CMK (cell line): ENCODE measurements around the gene FOCAD.

Source experiments
- DNase-seq: peaks from one replicate; pipeline ENCODE4 v3.0.0-alpha.2; 2010; ENCODE audit warnings: low read depth

Gene FOCAD

DNA sequence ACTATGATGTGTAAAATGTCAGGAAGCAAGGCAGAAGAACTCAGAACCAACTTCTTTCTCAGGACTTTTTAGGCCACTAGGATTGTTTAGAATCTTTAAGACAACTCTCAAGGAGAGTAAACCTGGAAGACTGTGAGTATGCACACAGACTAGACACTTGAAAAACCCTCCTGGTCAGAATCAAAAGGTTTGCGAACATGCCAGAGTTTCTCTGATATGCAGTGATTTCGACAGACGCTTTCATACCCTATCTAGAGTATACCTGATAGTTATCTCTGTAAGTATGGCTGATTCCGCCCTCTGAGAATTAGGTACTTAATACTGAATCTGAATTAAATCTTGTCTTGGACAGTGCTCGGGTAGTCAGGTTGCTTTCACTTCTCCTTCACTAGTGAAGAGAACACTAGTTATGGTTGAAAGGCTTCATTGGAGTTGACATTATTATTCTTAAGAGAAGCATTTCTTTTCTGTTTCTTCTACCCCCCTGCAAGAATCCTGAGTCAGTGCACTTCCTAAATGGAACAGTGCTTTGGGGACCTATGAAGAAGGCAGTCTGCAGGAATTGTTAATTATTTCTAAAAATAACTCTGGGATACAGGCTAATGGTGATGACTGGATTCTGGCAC, 189.3 kb downstream of the FOCAD start:
- DNase-seq = no peak

DNA sequence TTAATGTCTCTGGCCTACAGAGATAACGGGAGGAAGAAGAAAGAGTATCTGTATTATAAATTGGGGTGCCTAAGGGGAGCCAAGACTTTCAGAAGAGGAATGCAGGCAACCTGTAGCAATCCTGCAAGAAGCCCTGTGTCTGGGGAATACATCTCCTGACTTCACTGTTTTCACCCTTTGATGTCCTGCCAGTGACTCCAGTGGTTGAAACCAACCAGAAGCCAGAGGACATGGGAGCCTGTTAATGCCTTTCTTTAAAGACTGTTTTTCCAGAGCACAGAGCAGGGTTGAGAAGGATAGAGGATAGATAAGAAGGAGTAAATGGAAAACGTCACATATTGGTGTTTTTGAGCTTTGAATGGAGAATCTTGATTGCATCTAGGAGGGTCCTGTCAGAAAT, 196.2 kb downstream of the FOCAD start:
- no peak for DNase-seq

DNA sequence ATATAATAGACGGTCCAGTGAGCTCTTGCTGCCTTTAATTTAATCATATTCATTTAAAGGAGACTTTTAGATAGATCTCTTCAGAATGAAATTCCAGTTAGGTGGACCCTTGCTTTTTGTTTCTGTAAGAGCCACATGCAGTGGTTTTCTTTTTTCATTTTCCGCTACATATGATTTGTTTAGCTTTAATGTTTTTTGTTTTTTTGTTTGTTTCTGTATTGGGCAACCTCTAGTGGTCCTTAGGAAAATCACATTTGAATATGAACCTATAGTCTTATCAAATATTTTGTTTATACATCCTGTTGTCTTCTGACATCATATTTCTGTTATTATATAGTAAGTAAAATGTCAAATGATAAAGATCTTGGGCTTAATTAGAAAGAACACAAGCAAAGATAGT, 196.6 kb downstream of the FOCAD start:
- DNase-seq = no peak

DNA sequence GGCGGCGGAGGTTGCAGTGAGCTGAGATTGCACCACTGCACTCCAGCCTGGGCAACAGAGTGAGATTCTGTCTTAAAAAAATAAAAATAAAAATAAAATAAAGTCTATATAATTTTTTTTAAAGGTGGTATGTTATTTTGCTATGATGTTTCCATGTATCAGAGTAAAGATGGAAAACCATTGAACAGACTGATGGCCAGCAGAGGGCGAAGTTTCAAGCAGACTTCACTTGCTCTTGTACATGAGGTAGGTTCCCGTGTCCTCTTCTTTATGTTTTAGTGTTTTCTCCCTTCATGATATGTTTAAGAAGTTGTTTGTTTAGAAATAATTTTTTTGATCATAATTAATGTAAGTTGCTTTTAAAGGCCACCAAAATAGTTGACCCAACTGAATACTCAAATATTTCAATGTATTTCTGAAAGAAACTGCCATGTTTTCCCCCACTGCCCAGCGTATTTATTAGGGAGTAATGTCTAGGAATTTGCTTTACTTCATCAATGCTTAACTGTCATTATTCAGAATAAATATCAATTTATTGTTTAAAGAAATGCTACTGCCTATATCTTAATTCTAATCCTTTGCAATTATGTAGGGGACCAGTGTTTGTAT, 201.0 kb downstream of the FOCAD start:
- peak; percentile 4 for DNase-seq

DNA sequence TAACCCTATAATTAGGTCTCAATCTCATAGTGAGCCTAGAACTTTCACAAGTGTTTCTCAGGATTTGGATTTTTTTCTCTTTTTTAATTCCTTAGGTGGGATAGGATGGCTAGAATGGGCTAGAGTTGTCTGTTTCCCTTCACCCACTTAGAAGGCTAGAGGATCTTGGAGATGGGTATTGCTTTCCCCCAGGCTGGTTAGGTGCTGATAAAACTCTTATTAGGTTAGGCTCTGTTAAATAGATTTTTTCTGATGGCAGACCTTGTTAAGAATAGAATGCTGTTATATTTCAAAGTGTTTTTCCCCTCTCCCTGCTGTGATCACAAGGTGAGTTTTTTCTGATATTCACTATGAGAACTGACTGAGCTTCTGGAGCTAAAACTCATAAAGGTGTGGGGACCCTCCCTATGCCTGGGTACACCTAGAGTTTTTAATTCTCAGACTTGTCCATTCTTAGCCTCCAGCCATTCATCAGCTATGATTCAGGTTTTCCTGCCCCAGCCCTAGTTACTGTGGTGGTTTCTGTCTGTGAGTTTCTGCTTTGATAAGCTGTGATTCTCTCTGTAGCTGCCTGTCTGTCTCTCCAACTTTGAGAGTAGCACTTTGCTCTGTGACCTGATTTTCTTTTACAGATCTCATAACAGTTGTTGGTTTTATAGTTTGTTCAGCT, 215.0 kb downstream of the FOCAD start:
- DNase-seq = no peak

DNA sequence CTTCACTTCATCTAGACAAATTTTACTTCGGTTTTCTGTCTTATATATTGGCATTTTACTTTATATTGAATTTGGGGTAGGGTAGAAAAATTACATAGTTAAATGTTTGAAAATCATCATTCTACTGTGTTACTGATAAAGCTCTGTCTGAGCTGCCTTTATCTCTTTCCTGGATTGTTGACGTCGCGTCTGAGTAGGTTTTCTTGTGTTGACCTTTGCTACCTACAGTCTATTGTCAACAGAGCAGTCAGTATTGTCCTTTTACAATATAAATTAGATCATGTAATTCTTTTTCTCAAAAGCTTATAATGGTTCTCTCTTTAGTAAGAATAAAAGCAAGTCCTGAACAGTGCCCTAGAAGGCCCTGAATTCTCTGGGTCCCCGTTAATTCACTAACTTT, 219.2 kb downstream of the FOCAD start:
- no peak for DNase-seq

DNA sequence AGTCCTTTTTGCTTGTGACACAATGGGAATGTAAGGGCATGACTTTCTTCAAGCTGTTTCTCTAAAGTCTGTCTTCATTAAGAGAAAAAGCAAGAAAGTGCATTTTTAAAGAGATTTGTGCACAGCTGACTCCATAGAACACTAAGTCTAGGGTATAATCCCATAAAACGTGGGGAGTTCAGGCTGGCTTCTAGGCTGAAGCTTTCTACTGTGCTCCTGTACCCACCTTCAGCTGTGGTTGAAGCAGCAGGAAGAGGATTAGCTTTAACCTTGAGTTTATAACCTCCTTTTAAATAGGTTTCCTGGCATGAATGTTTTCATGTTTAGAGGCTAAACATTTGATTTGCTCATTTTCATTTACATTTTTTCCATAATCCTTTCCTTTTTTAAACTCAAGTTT, 220.9 kb downstream of the FOCAD start:
- no peak for DNase-seq

DNA sequence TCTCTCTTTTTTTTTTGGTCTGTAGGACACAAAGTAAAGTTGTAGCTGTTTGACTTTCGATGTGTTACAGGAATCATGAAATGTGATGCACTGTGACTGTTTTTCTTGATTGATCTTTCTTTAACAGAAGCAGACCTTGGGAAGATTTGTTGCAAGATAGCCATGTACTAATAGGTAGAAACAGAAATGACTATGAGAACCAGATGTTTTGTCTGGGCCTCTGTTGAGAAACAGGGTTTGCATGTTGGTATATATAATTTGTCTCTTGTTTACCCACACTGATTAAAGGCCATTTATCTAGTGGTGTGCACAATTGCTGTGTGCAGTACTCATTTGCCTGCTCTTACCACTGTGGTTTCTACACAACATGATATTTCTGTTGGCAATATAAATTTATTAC, 222.3 kb downstream of the FOCAD start:
- no peak for DNase-seq

DNA sequence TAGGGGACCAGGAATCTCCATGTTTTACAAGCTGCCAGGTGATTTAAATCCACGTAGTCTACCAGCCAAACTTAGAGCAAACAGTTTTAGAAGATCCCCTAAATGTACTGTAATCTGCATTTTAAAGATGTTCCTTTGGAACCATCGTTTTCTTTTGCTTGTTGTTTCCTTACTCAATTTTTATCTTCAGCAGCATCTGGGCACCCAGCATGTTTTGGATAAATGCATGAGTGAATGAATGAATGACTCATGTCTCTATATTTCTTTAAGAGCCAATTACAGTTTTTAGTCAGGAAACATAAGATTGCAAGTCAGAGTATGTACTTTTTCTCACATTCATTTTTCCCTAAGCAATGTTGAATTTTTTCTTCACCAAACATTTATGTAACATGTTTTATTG, 224.4 kb downstream of the FOCAD start:
- DNase-seq = no peak

DNA sequence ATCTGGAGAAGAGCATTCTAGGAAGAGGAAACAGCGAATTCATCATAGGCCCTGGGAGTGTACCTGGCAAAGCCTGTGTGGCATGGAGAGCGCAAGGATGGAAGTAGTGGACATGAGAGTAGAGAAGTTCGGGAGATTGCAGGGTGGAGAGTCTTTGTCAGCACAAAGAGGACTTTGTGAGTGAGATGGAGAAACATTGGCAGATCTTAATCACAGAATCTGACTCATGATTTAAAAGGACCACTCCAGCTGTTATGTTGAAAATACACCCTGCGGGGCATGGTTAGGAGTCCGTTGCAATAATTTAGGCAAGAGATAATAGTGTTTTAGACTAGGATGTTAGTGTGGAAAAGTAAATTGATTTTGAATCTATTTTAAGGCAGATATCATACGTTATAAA, 230.5 kb downstream of the FOCAD start:
- DNase-seq = no peak

DNA sequence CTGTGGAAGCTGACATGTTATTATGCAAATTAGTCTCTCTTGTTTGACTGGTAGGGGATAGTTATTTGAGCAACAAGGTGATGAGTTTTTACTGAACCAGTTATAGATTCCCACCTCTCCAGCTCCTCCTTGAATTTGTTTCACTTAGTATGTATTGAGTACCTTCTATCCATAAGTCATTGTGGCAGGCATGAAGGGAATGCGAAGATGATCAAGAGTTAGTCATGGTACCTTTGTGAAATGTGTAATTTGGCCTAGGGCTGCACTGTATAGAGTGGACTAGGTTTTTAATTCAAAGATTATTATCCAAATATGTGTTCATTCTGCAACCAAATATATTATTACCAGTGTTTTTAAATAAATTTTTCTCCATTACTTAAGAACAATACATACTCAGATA, 237.3 kb downstream of the FOCAD start:
- no peak for DNase-seq

DNA sequence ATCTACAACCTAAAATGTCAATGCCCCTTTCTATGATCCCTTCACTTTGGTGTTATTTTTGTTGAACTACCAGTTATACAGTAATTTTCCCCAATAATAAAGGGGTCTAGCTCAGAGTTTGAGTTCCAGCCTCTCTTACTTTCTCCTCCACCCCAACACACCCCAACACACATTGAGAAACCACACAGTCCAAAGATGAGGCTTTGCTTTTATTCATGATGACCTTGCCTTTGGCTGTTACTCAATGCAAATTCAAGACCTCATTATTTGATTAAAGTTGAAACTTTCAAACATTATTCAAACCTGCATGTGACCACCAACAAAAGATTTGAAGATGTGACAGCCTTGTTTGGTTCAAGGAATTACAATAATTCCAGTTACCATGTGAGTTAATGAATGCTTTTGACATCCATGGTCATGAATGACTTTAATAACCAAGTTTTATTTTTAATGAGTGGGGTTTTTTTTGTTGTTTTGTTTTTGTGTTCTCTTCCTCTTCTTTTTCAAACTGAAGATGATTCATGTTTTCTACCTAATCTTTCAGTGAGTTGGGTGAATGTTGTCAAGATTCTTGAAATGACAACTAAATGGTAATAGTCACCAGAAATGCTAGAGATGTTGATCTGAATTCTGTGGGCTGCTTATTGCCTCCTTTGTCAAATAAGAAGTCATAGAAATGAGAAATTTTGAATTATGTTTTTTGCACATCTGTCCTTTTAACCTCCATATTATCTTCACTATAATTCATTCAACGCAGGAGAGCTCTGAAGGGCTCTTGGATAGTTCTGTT, 241.4 kb downstream of the FOCAD start:
- DNase-seq = no peak

DNA sequence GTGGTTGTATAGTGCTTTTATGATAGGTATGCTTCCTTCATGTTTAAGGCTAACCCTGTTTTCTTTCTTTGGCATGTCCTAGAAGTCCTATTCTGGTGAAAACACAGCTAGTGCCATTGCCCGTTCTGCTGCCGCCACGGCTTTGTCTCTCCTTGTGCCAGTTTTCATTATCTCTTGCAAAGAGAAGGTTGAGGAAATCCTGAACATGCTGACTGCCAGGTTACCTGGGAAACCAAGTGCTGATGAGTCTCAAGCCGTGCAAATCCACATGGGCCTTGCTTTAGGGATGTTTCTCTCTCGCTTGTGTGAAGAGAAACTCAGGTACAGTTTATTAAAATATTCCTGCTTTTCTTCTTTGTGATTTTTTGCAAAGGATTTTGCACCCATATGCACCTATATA, 245.2 kb downstream of the FOCAD start:
- no peak for DNase-seq

DNA sequence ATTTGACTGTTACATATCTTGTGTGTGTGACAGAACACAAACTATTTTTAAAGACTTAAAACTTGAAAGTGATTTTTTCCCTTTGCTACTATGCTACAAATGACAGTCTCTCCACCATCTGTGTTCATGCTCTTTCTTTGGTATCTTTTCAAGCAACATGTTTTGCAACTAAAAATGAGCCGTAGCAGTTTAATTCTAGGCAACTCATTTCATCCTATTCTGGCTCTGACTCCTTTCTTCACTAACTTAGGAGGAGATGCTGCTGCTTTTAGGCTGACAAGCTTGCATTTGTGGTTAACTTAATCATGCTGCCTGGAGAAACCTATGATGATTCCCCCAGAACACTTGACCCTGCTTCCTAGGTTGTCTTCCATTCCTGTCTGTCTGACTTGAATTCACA, 246.8 kb downstream of the FOCAD start:
- DNase-seq = no peak

DNA sequence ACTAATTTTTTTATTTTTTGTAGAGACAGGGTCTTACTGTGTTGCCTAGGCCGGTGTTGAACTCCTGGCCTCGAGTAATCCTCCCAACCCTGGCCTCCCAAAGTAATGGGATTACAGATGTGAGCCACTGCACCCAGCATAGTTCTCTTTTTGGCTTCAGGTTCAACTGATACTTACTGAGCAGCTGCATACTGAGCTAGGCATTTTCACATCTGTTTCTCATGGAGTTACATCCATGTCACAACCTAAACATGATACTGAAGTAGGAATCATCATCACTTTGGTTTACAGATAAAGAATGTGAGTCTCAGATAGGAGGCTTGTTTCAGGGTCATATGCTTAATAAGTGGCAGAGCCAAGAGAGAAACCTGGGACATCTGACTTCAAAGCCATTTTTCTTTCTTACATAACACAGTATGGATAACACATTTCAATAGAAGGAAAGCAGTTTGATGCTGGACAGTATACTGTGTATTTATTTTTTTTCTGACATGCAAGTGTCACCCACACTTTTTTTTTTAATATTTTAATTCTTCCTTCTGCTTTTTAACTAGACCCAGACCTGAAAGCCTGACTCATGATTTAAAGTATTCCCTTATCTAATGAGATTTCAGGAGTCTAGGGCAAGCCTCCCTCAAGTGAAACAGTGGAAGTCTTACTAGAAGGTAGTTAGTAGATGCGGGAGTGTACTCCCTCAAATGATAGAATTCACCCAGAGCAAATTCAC, 256.6 kb downstream of the FOCAD start:
- DNase-seq = no peak

DNA sequence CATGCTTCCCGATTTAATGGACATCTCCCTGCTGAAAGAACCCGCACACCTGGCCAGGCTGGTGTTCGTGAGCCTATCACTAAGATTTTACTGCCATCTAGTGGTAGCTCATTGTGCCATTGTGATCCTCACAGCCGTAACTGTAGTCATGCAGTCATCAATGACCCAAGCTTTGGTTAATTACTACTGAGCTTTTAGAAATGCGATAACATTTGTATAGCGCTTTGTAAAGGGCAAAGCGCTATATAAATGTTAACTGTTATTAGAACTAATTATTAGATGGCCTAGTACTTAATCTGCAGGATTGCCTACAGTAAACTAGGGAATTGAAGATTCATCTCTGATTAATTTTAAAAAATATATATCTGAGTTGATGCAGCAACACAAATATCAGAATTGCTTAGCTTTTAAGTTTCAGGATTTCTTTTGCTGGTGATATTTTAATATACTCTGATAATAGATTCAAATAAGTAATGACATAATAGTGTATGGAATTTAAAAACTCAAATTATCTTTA, 257.2 kb downstream of the FOCAD start:
- DNase-seq = peak; percentile 18

DNA sequence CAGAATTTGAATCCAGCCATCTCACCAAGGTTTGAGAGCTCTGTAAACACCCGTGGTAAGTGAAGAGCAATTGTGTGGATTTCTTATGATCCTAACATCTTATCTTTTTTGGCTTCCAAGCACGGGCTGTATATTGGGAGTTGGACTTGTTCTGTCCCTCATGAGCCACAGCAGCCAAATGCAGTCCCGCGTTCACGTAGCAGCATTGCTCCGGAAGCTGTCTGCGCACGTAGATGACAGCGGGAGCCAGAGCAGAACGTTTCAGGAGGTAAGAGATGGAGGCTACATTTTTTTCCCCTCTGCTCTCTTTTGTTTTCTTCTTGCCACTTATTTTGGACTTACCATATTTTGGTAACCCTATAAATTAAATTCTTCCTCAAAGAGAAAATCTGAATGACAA, 260.4 kb downstream of the FOCAD start:
- no peak for DNase-seq

DNA sequence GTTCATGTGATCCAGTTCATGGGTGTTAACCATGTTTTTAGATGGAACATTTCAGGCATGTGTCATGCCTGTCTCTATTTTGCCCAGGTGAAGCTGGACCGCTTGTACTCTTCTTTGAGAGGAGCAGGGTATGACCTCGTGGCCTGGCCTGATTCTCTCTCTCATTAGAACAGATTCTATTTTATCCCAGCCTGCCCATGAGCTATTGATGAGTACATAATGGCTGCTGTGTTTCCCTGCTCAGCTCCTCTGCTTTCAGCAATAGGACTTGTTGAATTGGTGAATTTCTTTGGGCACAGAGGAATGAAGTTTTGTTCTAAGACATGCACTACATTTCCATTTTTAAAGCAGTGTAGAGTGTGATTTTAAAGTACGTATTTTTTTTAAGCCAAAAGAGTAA, 261.2 kb downstream of the FOCAD start:
- DNase-seq = no peak

DNA sequence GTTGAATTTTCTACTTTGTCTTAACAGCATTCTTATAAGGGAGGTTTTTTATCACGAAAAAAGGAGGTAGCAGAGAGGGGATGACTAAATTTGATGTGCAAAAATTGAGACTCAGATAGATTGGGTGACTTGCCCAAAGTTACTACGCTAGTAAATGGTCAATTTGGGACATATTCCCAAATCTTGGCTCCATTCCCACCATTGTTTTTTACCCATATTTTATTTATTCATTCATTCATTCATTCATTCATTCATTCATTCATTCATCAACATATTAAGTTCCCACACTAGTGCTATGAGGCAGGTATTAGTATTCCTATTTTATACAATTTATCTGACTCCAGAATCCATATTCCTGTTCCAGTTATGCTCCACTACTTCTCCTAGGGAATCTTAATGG, 261.8 kb downstream of the FOCAD start:
- DNase-seq = no peak

DNA sequence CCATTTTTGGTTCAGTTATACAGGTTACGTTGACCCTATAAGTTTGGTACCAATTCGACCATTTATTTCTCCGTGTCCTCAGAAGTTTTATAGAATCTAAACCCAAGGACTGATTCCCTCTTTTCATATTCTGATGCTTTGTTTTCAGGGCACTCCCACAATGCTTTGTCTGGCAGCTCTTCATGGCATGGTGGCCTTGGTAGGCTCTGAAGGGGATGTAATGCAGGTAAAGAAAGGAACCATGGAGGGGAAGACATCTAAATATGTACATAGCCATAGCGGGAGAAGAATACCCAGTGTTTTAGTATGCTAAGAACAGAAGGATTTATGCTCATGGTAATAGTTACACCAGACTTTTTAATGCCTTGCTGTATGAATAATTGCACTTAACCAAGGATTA, 264.6 kb downstream of the FOCAD start:
- DNase-seq = no peak

DNA sequence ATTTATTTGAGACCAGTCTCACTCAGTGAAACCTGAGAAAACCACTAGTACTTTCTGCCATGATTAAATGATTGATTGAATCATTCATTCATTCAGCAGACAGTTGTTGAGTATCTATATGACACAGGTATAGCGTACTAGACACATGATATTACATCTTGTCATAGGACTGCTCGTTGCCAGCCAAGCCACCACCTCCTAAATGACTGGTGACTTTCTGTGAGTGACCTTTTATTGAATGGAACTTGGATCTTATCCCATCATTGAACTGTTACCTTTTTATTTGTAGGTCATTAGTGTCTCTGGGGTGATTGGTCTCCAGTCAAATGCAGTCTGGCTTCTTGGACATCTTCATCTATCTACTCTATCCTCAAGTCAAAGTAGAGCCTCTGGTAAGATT, 266.6 kb downstream of the FOCAD start:
- no peak for DNase-seq

DNA sequence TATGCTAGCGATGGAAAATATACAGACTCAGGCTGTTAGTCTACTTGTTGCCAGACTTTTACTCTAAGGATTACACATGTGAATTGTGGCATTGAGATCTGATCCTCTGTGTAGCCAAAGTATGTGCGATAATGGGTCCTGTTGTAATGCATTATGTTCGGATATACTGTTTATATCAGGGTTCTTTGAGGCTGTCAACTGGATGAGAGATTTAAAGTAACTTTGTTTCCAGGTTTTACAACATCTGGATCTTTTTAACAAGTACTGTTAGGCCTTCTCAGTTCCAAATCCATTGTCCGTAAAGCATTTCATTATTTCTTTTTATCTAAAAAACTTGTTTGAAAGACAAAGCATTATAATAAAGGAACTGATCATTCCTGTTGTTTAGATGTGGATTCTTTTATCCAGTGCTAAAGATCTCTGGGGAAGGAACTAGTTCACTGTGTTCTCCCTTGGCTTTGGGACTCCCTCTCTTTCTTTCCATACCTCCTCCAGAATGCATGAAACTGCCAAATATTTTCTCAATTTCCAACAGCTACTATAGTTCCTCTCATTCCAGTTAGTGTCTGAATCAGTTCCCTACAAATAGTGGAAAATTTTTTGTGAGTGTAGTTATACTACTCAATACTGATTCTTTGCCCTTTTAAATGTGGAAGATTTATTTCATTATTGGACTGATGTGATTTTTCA, 278.6 kb downstream of the FOCAD start:
- DNase-seq = no peak
